SK-N-SH treated with all-trans-retinoic acid at 6 μM for 48 hours (cell line): ENCODE results near the gene HIVEP3.

Experiments used
- ATAC-seq: fragments of 200-7000 bp; cut with Tn5 transposase; 3 replicates; pipeline ENCODE4 v1.9.1; 2020; ENCODE audit warnings: mild to moderate bottlenecking, moderate library complexity
- ARNTL ChIP-seq: fragments of 450-650 bp; formaldehyde crosslinking; IDR thresholded peaks from 2 replicates; pipeline ENCODE4 v1.5.0; 2020; ENCODE audit warnings: low read depth, mild to moderate bottlenecking, moderate library complexity, borderline replicate concordance
- BACH2 ChIP-seq: fragments of 250-450 bp; sonication (Bioruptor Pico); IDR thresholded peaks from 2 replicates; pipeline ENCODE4 v1.9.0; 2021; ENCODE audit warnings: mild to moderate bottlenecking, borderline replicate concordance
- CSDC2 ChIP-seq: fragments of 250-450 bp; sonication (Bioruptor Pico); IDR thresholded peaks from 2 replicates; pipeline ENCODE4 v1.5.0; 2020; ENCODE audit warnings: mild to moderate bottlenecking, moderate library complexity
- ESRRG ChIP-seq: fragments of 250-450 bp; sonication (Bioruptor Pico); IDR thresholded peaks from 2 replicates; pipeline ENCODE4 v1.6.1; 2021; ENCODE audit warnings: mild to moderate bottlenecking
- GLIS3 ChIP-seq: fragments of 250-450 bp; sonication (Bioruptor Pico); IDR thresholded peaks from 2 replicates; pipeline ENCODE4 v1.5.0; 2020; ENCODE audit warnings: mild to moderate bottlenecking, moderate library complexity
- ISL1 ChIP-seq: fragments of 250-450 bp; sonication (Bioruptor Pico); IDR thresholded peaks from 2 replicates; pipeline ENCODE4 v2.1.2; 2022; ENCODE audit warnings: mild to moderate bottlenecking, moderate library complexity
- OSR1 ChIP-seq: fragments of 250-450 bp; sonication (Bioruptor Pico); IDR thresholded peaks from 2 replicates; pipeline ENCODE4 v1.8.0; 2022; ENCODE audit warnings: moderate library complexity, mild to moderate bottlenecking, inconsistent platforms
- PPARA ChIP-seq: fragments of 250-450 bp; sonication (Bioruptor Pico); IDR thresholded peaks from 2 replicates; pipeline ENCODE4 v1.5.0; 2020; ENCODE audit warnings: mild to moderate bottlenecking, borderline replicate concordance
- RARB ChIP-seq: fragments of 250-450 bp; sonication (Bioruptor Pico); IDR thresholded peaks from 2 replicates; pipeline ENCODE4 v1.8.0; 2021; ENCODE audit warnings: mild to moderate bottlenecking, moderate library complexity
- SNAI2 ChIP-seq: fragments of 250-450 bp; sonication (Bioruptor Pico); IDR thresholded peaks from 2 replicates; pipeline ENCODE4 v1.5.0; 2020; ENCODE audit warnings: mild to moderate bottlenecking, moderate library complexity
- TCF4 ChIP-seq: fragments of 250-450 bp; sonication (Bioruptor Pico); IDR thresholded peaks from 2 replicates; pipeline ENCODE4 v1.8.0; 2021; ENCODE audit warnings: mild to moderate bottlenecking, moderate library complexity, borderline replicate concordance
- TOX ChIP-seq: fragments of 250-450 bp; sonication (Bioruptor Pico); IDR thresholded peaks from 2 replicates; pipeline ENCODE4 v1.8.0; 2021; ENCODE audit warnings: mild to moderate bottlenecking, moderate library complexity, borderline replicate concordance
- ZC3H10 ChIP-seq: fragments of 250-450 bp; sonication (Bioruptor Pico); IDR thresholded peaks from 2 replicates; pipeline ENCODE4 v1.5.1; 2021; ENCODE audit warnings: mild to moderate bottlenecking, moderate library complexity
- ZFP3 ChIP-seq: fragments of 250-450 bp; sonication (Bioruptor Pico); IDR thresholded peaks from 2 replicates; pipeline ENCODE4 v1.5.0; 2020; ENCODE audit warnings: mild to moderate bottlenecking, moderate library complexity
- ZFP30 ChIP-seq: fragments of 450-650 bp; formaldehyde crosslinking; IDR thresholded peaks from 2 replicates; pipeline ENCODE4 v1.5.0; 2022; ENCODE audit warnings: mild to moderate bottlenecking, moderate library complexity
- ZNF565 ChIP-seq: fragments of 450-650 bp; formaldehyde crosslinking; conservative IDR thresholded peaks from 2 replicates; pipeline ENCODE4 v1.5.0; 2020; ENCODE audit warnings: low read depth, mild to moderate bottlenecking, moderate library complexity
- ZNF70 ChIP-seq: fragments of 450-650 bp; formaldehyde crosslinking; IDR thresholded peaks from 2 replicates; pipeline ENCODE4 v1.5.0; 2020; ENCODE audit warnings: mild to moderate bottlenecking, moderate library complexity
- ZNF8 ChIP-seq: fragments of 450-650 bp; formaldehyde crosslinking; IDR thresholded peaks from 2 replicates; pipeline ENCODE4 v1.5.0; 2020; ENCODE audit warnings: mild to moderate bottlenecking, moderate library complexity
- TF ChIP-seq, protein P1 (sequence below): fragments of 250-450 bp; sonication (Bioruptor Pico); IDR thresholded peaks from 2 replicates; pipeline ENCODE4 v1.5.1; 2020; ENCODE audit warnings: low read depth, mild to moderate bottlenecking, moderate library complexity
- TF ChIP-seq, protein P2 (sequence below): fragments of 250-450 bp; sonication (Bioruptor Pico); IDR thresholded peaks from 2 replicates; pipeline ENCODE4 v1.8.0; 2021; ENCODE audit warnings: low read depth, mild to moderate bottlenecking, moderate library complexity, borderline replicate concordance
- TF ChIP-seq, protein P3 (sequence below): fragments of 250-450 bp; sonication (Bioruptor Pico); IDR thresholded peaks from 2 replicates; pipeline ENCODE4 v1.5.1; 2021; ENCODE audit warnings: mild to moderate bottlenecking, moderate library complexity
- TF ChIP-seq, protein P4 (sequence below): fragments of 250-450 bp; sonication (Bioruptor Pico); IDR thresholded peaks from 2 replicates; pipeline ENCODE4 v1.5.0; 2020; ENCODE audit warnings: mild to moderate bottlenecking, moderate library complexity
- TF ChIP-seq, protein P5 (sequence below): fragments of 250-450 bp; sonication (Bioruptor Pico); IDR thresholded peaks from 2 replicates; pipeline ENCODE4 v1.8.0; 2020; ENCODE audit warnings: mild to moderate bottlenecking, moderate library complexity, borderline replicate concordance

Gene HIVEP3

DNA sequence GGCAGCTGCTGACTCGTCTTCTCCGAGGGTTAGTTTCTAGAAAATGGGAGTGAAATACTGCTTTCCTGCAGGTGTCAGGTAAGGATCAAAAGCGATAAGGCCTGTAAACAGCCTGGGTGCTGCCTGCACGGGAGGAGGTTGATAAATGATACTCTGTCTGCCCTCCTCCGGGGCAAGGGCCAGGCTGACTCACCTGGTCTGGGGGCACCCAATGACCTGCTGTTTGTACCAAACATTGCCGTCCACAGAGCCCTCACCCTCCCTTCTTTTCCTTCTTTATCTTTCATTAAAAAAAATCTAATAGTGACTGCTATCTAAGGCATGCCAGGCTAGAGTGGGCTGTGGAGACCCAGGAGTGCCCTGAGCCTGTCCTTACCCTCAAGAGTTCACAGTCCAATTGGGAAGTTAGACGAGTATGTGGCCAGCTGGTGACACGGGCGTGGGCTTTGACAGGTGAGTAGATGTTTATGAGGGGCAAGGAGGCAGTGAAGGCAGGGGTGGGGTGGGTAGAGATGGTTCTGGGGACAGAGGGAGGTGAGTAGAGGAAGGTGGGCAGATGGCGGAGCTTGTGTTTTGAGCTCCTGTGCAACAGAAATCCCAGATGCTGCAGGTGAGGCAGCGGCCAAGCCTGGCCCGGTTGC is 450.5 kb downstream of the HIVEP3 start (continued):
- TF ChIP-seq, protein P1, sequence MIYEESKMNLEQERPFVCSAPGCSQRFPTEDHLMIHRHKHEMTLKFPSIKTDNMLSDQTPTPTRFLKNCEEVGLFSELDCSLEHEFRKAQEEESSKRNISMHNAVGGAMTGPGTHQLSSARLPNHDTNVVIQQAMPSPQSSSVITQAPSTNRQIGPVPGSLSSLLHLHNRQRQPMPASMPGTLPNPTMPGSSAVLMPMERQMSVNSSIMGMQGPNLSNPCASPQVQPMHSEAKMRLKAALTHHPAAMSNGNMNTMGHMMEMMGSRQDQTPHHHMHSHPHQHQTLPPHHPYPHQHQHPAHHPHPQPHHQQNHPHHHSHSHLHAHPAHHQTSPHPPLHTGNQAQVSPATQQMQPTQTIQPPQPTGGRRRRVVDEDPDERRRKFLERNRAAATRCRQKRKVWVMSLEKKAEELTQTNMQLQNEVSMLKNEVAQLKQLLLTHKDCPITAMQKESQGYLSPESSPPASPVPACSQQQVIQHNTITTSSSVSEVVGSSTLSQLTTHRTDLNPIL: no peak

DNA sequence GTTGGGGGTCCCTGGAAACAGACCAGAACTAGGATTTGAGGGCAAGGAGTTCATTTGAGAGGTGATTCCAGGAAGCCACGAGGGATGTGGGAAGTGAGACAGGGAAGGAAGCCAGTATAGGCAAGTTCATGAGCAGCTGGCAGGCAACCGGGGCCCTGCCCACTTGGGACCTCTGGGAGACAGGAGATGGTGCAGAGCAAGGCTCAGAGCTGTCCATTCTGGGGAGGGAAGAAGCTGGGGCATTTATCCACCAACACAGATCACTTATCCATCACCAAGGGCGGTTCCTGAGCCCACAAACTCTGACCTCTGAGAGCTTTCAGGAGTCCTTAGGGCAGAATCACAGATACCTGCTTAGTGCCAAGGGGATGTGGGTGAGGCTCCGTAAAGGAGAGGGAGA is 451.0 kb downstream of the HIVEP3 start:
- ATAC-seq: peak; percentile 48
- no peak for TF ChIP-seq ZFP3 (CRISPR knock-in tag)
- no peak for TF ChIP-seq ZNF565 (CRISPR knock-in tag)
- TF ChIP-seq, protein P2, sequence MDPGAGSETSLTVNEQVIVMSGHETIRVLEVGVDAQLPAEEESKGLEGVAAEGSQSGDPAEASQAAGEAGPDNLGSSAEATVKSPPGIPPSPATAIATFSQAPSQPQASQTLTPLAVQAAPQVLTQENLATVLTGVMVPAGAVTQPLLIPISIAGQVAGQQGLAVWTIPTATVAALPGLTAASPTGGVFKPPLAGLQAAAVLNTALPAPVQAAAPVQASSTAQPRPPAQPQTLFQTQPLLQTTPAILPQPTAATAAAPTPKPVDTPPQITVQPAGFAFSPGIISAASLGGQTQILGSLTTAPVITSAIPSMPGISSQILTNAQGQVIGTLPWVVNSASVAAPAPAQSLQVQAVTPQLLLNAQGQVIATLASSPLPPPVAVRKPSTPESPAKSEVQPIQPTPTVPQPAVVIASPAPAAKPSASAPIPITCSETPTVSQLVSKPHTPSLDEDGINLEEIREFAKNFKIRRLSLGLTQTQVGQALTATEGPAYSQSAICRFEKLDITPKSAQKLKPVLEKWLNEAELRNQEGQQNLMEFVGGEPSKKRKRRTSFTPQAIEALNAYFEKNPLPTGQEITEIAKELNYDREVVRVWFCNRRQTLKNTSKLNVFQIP (CRISPR knock-in tag): no peak
- no peak for TF ChIP-seq SNAI2 (CRISPR knock-in tag)
- no peak for TF ChIP-seq ZC3H10 (CRISPR knock-in tag)
- TF ChIP-seq, protein P3, sequence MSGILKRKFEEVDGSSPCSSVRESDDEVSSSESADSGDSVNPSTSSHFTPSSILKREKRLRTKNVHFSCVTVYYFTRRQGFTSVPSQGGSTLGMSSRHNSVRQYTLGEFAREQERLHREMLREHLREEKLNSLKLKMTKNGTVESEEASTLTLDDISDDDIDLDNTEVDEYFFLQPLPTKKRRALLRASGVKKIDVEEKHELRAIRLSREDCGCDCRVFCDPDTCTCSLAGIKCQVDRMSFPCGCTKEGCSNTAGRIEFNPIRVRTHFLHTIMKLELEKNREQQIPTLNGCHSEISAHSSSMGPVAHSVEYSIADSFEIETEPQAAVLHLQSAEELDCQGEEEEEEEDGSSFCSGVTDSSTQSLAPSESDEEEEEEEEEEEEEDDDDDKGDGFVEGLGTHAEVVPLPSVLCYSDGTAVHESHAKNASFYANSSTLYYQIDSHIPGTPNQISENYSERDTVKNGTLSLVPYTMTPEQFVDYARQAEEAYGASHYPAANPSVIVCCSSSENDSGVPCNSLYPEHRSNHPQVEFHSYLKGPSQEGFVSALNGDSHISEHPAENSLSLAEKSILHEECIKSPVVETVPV (CRISPR knock-in tag): no peak
- TF ChIP-seq PPARA (CRISPR knock-in tag): no peak
- TF ChIP-seq BACH2: no peak
- TF ChIP-seq ZFP30: no peak
- TF ChIP-seq OSR1 (CRISPR knock-in tag): no peak
- TF ChIP-seq, protein P4, sequence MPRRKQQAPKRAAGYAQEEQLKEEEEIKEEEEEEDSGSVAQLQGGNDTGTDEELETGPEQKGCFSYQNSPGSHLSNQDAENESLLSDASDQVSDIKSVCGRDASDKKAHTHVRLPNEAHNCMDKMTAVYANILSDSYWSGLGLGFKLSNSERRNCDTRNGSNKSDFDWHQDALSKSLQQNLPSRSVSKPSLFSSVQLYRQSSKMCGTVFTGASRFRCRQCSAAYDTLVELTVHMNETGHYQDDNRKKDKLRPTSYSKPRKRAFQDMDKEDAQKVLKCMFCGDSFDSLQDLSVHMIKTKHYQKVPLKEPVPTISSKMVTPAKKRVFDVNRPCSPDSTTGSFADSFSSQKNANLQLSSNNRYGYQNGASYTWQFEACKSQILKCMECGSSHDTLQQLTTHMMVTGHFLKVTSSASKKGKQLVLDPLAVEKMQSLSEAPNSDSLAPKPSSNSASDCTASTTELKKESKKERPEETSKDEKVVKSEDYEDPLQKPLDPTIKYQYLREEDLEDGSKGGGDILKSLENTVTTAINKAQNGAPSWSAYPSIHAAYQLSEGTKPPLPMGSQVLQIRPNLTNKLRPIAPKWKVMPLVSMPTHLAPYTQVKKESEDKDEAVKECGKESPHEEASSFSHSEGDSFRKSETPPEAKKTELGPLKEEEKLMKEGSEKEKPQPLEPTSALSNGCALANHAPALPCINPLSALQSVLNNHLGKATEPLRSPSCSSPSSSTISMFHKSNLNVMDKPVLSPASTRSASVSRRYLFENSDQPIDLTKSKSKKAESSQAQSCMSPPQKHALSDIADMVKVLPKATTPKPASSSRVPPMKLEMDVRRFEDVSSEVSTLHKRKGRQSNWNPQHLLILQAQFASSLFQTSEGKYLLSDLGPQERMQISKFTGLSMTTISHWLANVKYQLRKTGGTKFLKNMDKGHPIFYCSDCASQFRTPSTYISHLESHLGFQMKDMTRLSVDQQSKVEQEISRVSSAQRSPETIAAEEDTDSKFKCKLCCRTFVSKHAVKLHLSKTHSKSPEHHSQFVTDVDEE (CRISPR knock-in tag): no peak
- TF ChIP-seq, protein P5, sequence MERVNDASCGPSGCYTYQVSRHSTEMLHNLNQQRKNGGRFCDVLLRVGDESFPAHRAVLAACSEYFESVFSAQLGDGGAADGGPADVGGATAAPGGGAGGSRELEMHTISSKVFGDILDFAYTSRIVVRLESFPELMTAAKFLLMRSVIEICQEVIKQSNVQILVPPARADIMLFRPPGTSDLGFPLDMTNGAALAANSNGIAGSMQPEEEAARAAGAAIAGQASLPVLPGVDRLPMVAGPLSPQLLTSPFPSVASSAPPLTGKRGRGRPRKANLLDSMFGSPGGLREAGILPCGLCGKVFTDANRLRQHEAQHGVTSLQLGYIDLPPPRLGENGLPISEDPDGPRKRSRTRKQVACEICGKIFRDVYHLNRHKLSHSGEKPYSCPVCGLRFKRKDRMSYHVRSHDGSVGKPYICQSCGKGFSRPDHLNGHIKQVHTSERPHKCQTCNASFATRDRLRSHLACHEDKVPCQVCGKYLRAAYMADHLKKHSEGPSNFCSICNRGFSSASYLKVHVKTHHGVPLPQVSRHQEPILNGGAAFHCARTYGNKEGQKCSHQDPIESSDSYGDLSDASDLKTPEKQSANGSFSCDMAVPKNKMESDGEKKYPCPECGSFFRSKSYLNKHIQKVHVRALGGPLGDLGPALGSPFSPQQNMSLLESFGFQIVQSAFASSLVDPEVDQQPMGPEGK (CRISPR knock-in tag): no peak
- TF ChIP-seq TCF4: no peak
- no peak for TF ChIP-seq ESRRG (CRISPR knock-in tag)
- TF ChIP-seq RARB (CRISPR knock-in tag): no peak
- no peak for TF ChIP-seq CSDC2 (CRISPR knock-in tag)
- TF ChIP-seq GLIS3 (CRISPR knock-in tag): no peak
- TF ChIP-seq ARNTL (CRISPR knock-in tag): no peak
- no peak for TF ChIP-seq ZNF8 (CRISPR knock-in tag)

DNA sequence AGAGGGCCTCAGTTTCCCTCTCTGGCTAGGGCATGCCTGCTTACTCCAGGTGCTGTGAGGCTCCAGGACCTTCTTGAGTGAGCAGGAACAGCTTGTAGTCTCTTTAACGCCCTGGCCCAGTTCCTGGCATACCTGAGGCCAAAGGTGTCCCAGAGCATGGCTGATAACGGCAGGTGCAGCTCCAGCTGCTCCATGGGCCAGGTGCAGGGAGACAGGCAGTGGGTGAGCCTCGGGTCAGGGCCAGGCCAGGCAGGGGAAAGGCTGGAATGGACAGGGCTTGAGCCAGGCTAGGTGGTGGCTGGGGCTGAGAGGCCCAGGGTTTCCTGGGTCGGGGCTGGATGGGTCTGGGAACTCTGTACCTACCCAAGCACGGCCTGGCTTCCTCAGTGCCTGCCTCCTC is 452.6 kb downstream of the HIVEP3 start:
- ATAC-seq: no peak

More for the DNA sequence above, 452.6 kb downstream of the HIVEP3 start:
- TF ChIP-seq ZNF8 (CRISPR knock-in tag) (no peak), ZNF565 (CRISPR knock-in tag) (no peak), ESRRG (CRISPR knock-in tag) (no peak), OSR1 (CRISPR knock-in tag) (no peak), CSDC2 (CRISPR knock-in tag) (no peak), ISL1 (CRISPR knock-in tag) (no peak), ZFP3 (CRISPR knock-in tag) (no peak), ZNF70 (CRISPR knock-in tag) (no peak), PPARA (CRISPR knock-in tag) (no peak), GLIS3 (CRISPR knock-in tag) (no peak), TOX (CRISPR knock-in tag) (no peak), RARB (CRISPR knock-in tag) (no peak), BACH2 (no peak), ARNTL (CRISPR knock-in tag) (no peak), SNAI2 (CRISPR knock-in tag) (no peak), TCF4 (no peak), ZC3H10 (CRISPR knock-in tag) (no peak)
- TF ChIP-seq, protein P4 (CRISPR knock-in tag): no peak
- TF ChIP-seq, protein P3 (CRISPR knock-in tag): no peak
- TF ChIP-seq, all 23 proteins: peak for 0
